CD4-positive, alpha-beta T cell (primary cell): ENCODE results near the gene AK8. TPM values are rescaled to one million over a fixed set of nuclear protein-coding genes. Genes with fewer than 3 reads are reported as not detected.

Experiments used
- ATAC-seq: fragments of 200-7000 bp; cut with Tn5 transposase; one replicate; pipeline ENCODE4 v1.10.0; 2022; ENCODE audit warnings: mild to moderate bottlenecking; ENCODE audit not compliant: poor library complexity
- CTCF ChIA-PET: fragments of 350-600 bp; sonication (Branson Sonifier 250); formaldehyde crosslinking; loops from one replicate; lab custom pipeline; 2021; ENCODE audit warnings: antibody characterized with exemption, inconsistent platforms; lab: Charles Lee
- POLR2A ChIA-PET: fragments of 350-600 bp; sonication (Branson Sonifier 250); formaldehyde crosslinking; loops from one replicate; lab custom pipeline; 2021; ENCODE audit warnings: antibody characterized with exemption, inconsistent platforms; lab: Charles Lee
- DNase-seq, 14 experiments: peaks; one replicate each; pipeline ENCODE4 v3.0.0-alpha.2; 2013 to 2020; ENCODE audit warnings: mixed read lengths in 2 of 14
- H3K27ac ChIP-seq, 2 donors: one replicate each; pipeline versions ENCODE4 v1.5.1 to v1.7.0; 2013; ENCODE audit warnings: low read length in 2 of 2, low read depth in 1 of 2, mild to moderate bottlenecking in 1 of 2
- H3K27me3 ChIP-seq, 2 experiments: 1 replicate in 1 of 2; 2 replicates in 1 of 2; pipeline versions ENCODE4 v1.6.1 to v1.7.0; 2013; ENCODE audit warnings: low read length in 2 of 2, control low read depth in 1 of 2, mild to moderate bottlenecking in 1 of 2, moderate library complexity in 1 of 2; ENCODE audit not compliant: insufficient read depth in 2 of 2, control insufficient read depth in 1 of 2
- H3K36me3 ChIP-seq: one replicate; pipeline ENCODE4 v1.6.1; 2013; ENCODE audit warnings: low read length, control low read depth; ENCODE audit not compliant: insufficient read depth
- H3K4me1 ChIP-seq: one replicate; pipeline ENCODE4 v1.6.1; 2013; ENCODE audit warnings: low read length, control low read depth; ENCODE audit not compliant: insufficient read depth
- H3K4me3 ChIP-seq: one replicate; pipeline ENCODE4 v1.5.1; 2013; ENCODE audit warnings: mild to moderate bottlenecking, low read length, moderate library complexity
- H3K9me3 ChIP-seq, 2 experiments: 1 replicate in 1 of 2; 2 replicates in 1 of 2; pipeline versions ENCODE4 v1.6.1 to v1.7.0; 2013; ENCODE audit warnings: low read length in 2 of 2, mild to moderate bottlenecking in 2 of 2, control low read depth in 1 of 2, moderate library complexity in 1 of 2; ENCODE audit not compliant: control insufficient read depth in 1 of 2, insufficient read depth in 1 of 2
- H3K27ac Mint-ChIP-seq: one replicate; pipeline ENCODE4 v1.8.0; 2020; ENCODE audit warnings: mixed read lengths
- H3K27me3 Mint-ChIP-seq: one replicate; pipeline ENCODE4 v1.8.0; 2021; ENCODE audit warnings: mixed read lengths
- H3K36me3 Mint-ChIP-seq: one replicate; pipeline ENCODE4 v1.8.0; 2021; ENCODE audit warnings: low read depth, mixed read lengths
- H3K4me1 Mint-ChIP-seq: one replicate; pipeline ENCODE4 v1.8.0; 2021; ENCODE audit warnings: low read depth, mixed read lengths
- H3K4me3 Mint-ChIP-seq: one replicate; pipeline ENCODE4 v1.8.0; 2020; ENCODE audit warnings: mild to moderate bottlenecking, mixed read lengths
- H3K9me3 Mint-ChIP-seq: one replicate; pipeline ENCODE4 v1.8.0; 2020; ENCODE audit warnings: mixed read lengths
- CTCF ChIP-seq: fragments of 200-600 bp; IDR thresholded peaks from one replicate; pipeline ENCODE4 v1.8.0; 2022; ENCODE audit warnings: antibody characterized with exemption, mild to moderate bottlenecking
- intact Hi-C, 2 experiments: fragments of 100-400 bp; cut with DNase I in 1 of 2; cut with micrococcal nuclease in 1 of 2; formaldehyde crosslinking; loops; one replicate each; pipeline versions ENCODE4 v1.15.1 to v1.9.0; 2023 to 2025; cut with DNase I, micrococcal nuclease
- total RNA-seq, 174 experiments: library from RNA in 2 of 174; stranded (reverse) in 2 of 174; gene quantifications; one replicate each; pipeline ENCODE4 v1.2.3 and lab custom pipeline; 2021 to 2026

The AK8 gene
- total RNA-seq, 2 experiments from 2014 or later, result not detected

GRCh38 chr9:132732326-132733259 lies 145.5 kb downstream of the AK8 start:
- Histone ChIP-seq H3K27ac (no peak overlapping the region), H3K36me3 (no peaks in the 10 kb centered on the region), H3K4me1 (no peaks in the 10 kb centered on the region), H3K9me3 (no peaks in the 10 kb centered on the region), H3K27me3 (peaks cover 0 to 4% of the 10 kb centered on the region in 2 experiments), H3K4me3 (no peak overlapping the region)
- Mint-ChIP-seq H3K36me3 (no peaks in the 10 kb centered on the region), H3K4me1 (no peaks in the 10 kb centered on the region), H3K9me3 (no peaks in the 10 kb centered on the region), H3K27me3 (peaks cover 38% of the 10 kb centered on the region), H3K27ac (no peak overlapping the region), H3K4me3 (no peak overlapping the region)
- ChIA-PET CTCF (no interaction called here), POLR2A (no interaction called here)
- no peak for DNase-seq
- ATAC-seq, result no peak
- intact Hi-C loops, result no loop called here
- no peak for TF ChIP-seq CTCF

DNA sequence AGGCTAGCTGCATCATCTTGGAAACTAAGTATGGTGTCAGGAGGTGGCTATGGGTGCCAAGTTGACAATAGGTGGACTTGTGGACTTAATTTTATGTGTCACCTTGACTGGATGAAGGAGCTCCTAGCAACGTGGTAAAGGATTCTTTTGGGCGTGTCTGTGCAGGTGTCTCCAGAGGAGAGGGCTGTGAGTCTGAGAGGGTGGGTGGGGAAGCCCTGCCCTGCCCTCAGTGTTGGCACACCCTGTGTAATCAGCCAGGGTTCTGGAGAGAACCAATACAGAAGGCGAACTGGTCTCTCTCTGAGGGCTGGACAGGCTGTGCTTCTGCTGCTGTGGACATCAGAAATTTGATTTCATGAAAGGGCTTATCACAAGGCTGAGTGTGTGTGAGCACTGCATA lies 146.9 kb downstream of the AK8 start:
- ChIA-PET POLR2A (no interaction called here), CTCF (no interaction called here)
- no peak overlapping the region for H3K4me3 ChIP-seq
- no peak for DNase-seq
- Mint-ChIP-seq H3K4me3 (no peak overlapping the region), H3K27ac (no peak overlapping the region), H3K4me1 (no peaks in the 10 kb centered on the region), H3K36me3 (no peaks in the 10 kb centered on the region), H3K27me3 (peaks cover 42% of the 10 kb centered on the region), H3K9me3 (no peaks in the 10 kb centered on the region)
- no peaks in the 10 kb centered on the region for H3K9me3 ChIP-seq
- TF ChIP-seq CTCF, result no peak
- H3K36me3 ChIP-seq, result no peaks in the 10 kb centered on the region
- no peaks in the 10 kb centered on the region for H3K4me1 ChIP-seq
- H3K27me3 ChIP-seq, result peaks cover 0 to 4% of the 10 kb centered on the region in 2 experiments
- intact Hi-C loops, result no loop called here
- ATAC-seq, result no peak
- H3K27ac ChIP-seq, result no peak overlapping the region

DNA sequence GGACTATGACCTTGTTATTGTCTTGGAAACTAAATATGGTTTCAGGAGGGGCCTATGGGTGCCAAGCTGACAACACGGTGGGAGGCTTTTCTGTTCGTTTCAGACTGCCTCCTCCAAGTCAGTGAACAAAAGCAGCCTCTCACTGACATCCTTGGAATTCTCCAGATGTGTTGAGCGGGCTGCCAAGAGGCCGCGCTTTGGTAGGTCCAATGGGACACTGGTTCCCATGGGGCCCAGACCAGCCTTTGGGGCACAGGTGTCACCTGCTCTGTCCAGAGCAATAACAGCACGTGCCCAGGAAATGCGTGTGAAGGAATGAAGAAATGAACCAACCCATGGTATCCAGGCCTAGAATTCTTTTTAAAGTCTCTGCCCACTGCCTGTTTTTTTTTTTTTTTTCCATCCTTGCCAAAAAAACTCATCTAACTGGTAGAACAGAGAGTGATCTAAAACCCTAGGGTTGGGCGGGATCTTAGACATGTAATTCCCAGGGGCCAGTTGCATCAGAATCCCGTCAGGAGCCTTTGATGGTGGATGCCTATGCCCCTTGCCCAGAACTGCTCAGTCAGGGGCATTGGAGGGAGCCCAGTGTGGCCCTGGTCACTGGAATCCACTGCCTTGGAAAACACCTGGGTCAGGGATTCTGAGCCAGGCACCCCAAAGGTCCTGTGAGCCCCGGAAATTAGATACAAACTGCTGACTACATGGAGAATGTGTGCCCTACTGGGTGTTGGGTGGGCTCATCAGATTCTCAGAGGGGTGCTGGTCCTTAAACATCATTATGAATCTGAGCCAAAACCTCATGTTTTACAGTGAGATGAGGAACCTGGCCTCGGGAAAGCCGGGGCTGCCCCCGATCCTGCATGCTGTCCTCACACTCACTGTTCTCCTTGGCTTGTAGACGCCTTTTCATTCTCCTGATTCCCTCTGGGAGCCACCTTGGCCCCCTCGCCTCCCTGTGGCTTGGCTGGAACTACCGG lies 147.7 kb downstream of the AK8 start:
- TF ChIP-seq CTCF, result no peak
- ChIA-PET CTCF (no interaction called here), POLR2A (no interaction called here)

More for the DNA sequence above, 147.7 kb downstream of the AK8 start:
- Histone ChIP-seq H3K9me3 (no peaks in the 10 kb centered on the region), H3K27ac (no peak overlapping the region), H3K36me3 (no peaks in the 10 kb centered on the region), H3K4me1 (no peaks in the 10 kb centered on the region), H3K4me3 (no peak overlapping the region), H3K27me3 (peaks cover 0 to 4% of the 10 kb centered on the region in 2 experiments)
- Mint-ChIP-seq H3K27me3 (peaks cover 36% of the 10 kb centered on the region), H3K4me1 (no peaks in the 10 kb centered on the region), H3K9me3 (no peaks in the 10 kb centered on the region), H3K27ac (no peak overlapping the region), H3K36me3 (no peaks in the 10 kb centered on the region), H3K4me3 (no peak overlapping the region)
- DNase-seq (no peak), ATAC-seq (no peak)
- intact Hi-C loops, result no loop called here
